Esophagus muscularis mucosa (tissue), 3 donors: ENCODE data around the gene BTLA.

Experiments
- POLR2A ChIP-seq: fragments of 450-650 bp; IDR thresholded peaks from one replicate; pipeline ENCODE4 v1.6.1; 2017; ENCODE audit warnings: antibody characterized with exemption, moderate library complexity, mild to moderate bottlenecking, low read depth
- TF ChIP-seq, protein P1 (sequence below), 3 experiments: fragments of 200-600 bp in 2 of 3; fragments of 450-650 bp in 1 of 3; sonication (generic) in 2 of 3; IDR thresholded peaks; one replicate each; pipeline ENCODE4 v1.5.1; 2017 to 2019; ENCODE audit warnings: antibody characterized with exemption in 3 of 3, mild to moderate bottlenecking in 2 of 3, moderate library complexity in 1 of 3

DNA sequence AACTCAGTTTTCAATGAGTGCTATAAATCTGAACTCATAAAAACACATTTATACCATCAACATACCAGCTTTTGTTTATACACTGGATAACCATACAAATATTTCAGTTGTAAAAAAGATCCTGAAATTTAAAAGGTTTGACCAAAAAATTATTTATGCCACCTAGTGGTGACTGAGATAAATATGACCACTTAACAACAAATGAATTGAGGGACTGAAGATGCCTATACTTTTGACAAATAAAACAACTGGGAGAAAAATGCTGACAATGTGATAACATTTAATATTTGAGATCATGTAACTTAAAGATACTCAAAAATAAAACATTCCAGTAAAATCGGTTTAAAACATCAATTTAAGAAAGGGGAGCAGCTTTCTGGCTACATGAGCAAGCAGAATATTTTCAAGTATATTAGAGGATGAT is 32.1 kb upstream of the BTLA start:
- TF ChIP-seq, protein P1, sequence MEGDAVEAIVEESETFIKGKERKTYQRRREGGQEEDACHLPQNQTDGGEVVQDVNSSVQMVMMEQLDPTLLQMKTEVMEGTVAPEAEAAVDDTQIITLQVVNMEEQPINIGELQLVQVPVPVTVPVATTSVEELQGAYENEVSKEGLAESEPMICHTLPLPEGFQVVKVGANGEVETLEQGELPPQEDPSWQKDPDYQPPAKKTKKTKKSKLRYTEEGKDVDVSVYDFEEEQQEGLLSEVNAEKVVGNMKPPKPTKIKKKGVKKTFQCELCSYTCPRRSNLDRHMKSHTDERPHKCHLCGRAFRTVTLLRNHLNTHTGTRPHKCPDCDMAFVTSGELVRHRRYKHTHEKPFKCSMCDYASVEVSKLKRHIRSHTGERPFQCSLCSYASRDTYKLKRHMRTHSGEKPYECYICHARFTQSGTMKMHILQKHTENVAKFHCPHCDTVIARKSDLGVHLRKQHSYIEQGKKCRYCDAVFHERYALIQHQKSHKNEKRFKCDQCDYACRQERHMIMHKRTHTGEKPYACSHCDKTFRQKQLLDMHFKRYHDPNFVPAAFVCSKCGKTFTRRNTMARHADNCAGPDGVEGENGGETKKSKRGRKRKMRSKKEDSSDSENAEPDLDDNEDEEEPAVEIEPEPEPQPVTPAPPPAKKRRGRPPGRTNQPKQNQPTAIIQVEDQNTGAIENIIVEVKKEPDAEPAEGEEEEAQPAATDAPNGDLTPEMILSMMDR (IDR thresholded peaks at IDR 0.05): peak; percentile 46 to 56 (median 48)
- no peak for TF ChIP-seq POLR2A
